Duodenal mucosa (tissue), 2 donors: ENCODE results near the gene EPHA3.

Experiments used
- H3K27ac ChIP-seq: one replicate; pipeline ENCODE4 v1.7.0; 2013; ENCODE audit warnings: low read depth, low read length
- H3K27me3 ChIP-seq, 2 donors: one replicate each; pipeline ENCODE4 v1.7.0; 2013; ENCODE audit warnings: low read length in 2 of 2, control low read depth in 1 of 2; ENCODE audit not compliant: insufficient read depth in 2 of 2, control insufficient read depth in 1 of 2
- H3K36me3 ChIP-seq, 2 donors: one replicate each; pipeline ENCODE4 v1.7.0; 2013; ENCODE audit warnings: low read length in 2 of 2, control low read depth in 1 of 2; ENCODE audit not compliant: insufficient read depth in 2 of 2, control insufficient read depth in 1 of 2
- H3K4me1 ChIP-seq, 2 donors: one replicate each; pipeline ENCODE4 v1.7.0; 2013; ENCODE audit warnings: low read length in 2 of 2, control low read depth in 1 of 2; ENCODE audit not compliant: insufficient read depth in 2 of 2, control insufficient read depth in 1 of 2
- H3K4me3 ChIP-seq, 2 donors: one replicate each; pipeline ENCODE4 v1.7.0; 2013; ENCODE audit warnings: low read length in 2 of 2, low read depth in 1 of 2
- H3K9ac ChIP-seq, 2 donors: one replicate each; pipeline ENCODE4 v1.7.0; 2013; ENCODE audit warnings: low read length in 2 of 2, low read depth in 1 of 2
- H3K9me3 ChIP-seq, 2 donors: one replicate each; pipeline ENCODE4 v1.7.0; 2013; ENCODE audit warnings: low read length in 2 of 2, control low read depth in 1 of 2; ENCODE audit not compliant: control insufficient read depth in 1 of 2

Gene EPHA3

GRCh38 chr3:89101251-89101650, 6.2 kb upstream of the EPHA3 start:
- Histone ChIP-seq H3K4me3 (no peak overlapping the region), H3K9me3 (no peaks in the 10 kb centered on the region), H3K27ac (no peak overlapping the region), H3K27me3 (no peaks in the 10 kb centered on the region), H3K4me1 (no peaks in the 10 kb centered on the region), H3K36me3 (no peaks in the 10 kb centered on the region), H3K9ac (no peak overlapping the region)

DNA sequence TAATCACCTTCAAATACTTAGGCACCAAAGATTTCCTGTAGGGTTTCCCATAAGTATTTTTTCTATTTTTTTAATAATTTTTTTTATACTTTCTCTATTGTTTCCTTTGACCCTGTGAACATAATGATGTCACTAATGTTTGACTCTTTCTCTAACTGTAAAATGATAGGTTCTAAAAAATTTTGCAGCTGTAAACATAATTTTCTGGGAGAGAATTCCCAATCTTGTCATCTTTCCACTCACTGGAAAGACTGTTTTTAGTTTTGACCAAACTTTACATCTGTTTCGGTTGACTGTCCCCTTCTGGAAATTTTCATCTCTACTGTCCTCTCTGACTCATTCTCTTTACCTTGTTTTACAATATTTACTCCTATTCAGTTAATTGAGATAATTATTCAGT, 5.5 kb upstream of the EPHA3 start:
- Histone ChIP-seq H3K27ac (no peak overlapping the region), H3K36me3 (no peaks in the 10 kb centered on the region)

GRCh38 chr3:89104499-89104898, 2.9 kb upstream of the EPHA3 start:
- peaks cover 0 to 13% of the 10 kb centered on the region in 2 donors for H3K27me3 ChIP-seq
- no peak overlapping the region for H3K4me3 ChIP-seq
- peaks cover 7 to 8% of the 10 kb centered on the region in 2 donors for H3K4me1 ChIP-seq
- no peaks in the 10 kb centered on the region for H3K9me3 ChIP-seq
- no peak overlapping the region for H3K9ac ChIP-seq
- H3K27ac ChIP-seq, result no peak overlapping the region
- no peaks in the 10 kb centered on the region for H3K36me3 ChIP-seq

More for the DNA sequence above, 5.5 kb upstream of the EPHA3 start:
- H3K4me3 ChIP-seq, result no peak overlapping the region
- no peak overlapping the region for H3K9ac ChIP-seq
- no peaks in the 10 kb centered on the region for H3K9me3 ChIP-seq
- no peaks in the 10 kb centered on the region for H3K4me1 ChIP-seq
- H3K27me3 ChIP-seq, result peaks cover 0 to under 1% of the 10 kb centered on the region in 2 donors

- Histone ChIP-seq H3K4me3 (no peak overlapping the region), H3K27ac (no peak overlapping the region), H3K27me3 (peaks cover 0 to 14% of the 10 kb centered on the region in 2 donors), H3K9me3 (no peaks in the 10 kb centered on the region), H3K4me1 (peaks cover 7 to 8% of the 10 kb centered on the region in 2 donors), H3K36me3 (no peaks in the 10 kb centered on the region), H3K9ac (no peak overlapping the region)
Measured at GRCh38 chr3:89105503-89105902, 1.9 kb upstream of the EPHA3 start.

DNA sequence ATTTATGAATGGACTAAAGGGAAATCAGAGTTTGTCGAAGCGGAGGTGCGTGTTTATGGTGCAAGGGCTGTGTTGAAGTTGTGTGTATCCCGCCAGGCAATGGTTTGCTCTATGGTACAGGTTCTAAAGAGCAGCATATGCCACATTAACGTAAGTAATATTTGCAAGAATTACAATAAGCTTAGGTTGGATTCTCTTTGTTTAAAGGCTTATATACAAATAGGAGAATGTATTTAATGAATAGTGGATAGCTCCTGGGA, 800 bp downstream of the EPHA3 start:
- Histone ChIP-seq H3K27ac (no peak overlapping the region), H3K4me1 (peaks cover 7 to 8% of the 10 kb centered on the region in 2 donors), H3K9ac (no peak overlapping the region)

GRCh38 chr3:89113344-89113743, 5.9 kb downstream of the EPHA3 start:
- H3K9ac ChIP-seq, result no peak overlapping the region
- no peaks in the 10 kb centered on the region for H3K4me1 ChIP-seq
- H3K36me3 ChIP-seq, result no peaks in the 10 kb centered on the region
- no peak overlapping the region for H3K4me3 ChIP-seq
- no peaks in the 10 kb centered on the region for H3K9me3 ChIP-seq
- no peak overlapping the region for H3K27ac ChIP-seq
- H3K27me3 ChIP-seq, result peaks cover 0 to 17% of the 10 kb centered on the region in 2 donors

More for the DNA sequence above, 800 bp downstream of the EPHA3 start:
- peaks cover 0 to 20% of the 10 kb centered on the region in 2 donors for H3K27me3 ChIP-seq
- H3K9me3 ChIP-seq, result no peaks in the 10 kb centered on the region
- H3K4me3 ChIP-seq, result peak overlapping the region; percentile 69 to 74
- H3K36me3 ChIP-seq, result no peaks in the 10 kb centered on the region

DNA sequence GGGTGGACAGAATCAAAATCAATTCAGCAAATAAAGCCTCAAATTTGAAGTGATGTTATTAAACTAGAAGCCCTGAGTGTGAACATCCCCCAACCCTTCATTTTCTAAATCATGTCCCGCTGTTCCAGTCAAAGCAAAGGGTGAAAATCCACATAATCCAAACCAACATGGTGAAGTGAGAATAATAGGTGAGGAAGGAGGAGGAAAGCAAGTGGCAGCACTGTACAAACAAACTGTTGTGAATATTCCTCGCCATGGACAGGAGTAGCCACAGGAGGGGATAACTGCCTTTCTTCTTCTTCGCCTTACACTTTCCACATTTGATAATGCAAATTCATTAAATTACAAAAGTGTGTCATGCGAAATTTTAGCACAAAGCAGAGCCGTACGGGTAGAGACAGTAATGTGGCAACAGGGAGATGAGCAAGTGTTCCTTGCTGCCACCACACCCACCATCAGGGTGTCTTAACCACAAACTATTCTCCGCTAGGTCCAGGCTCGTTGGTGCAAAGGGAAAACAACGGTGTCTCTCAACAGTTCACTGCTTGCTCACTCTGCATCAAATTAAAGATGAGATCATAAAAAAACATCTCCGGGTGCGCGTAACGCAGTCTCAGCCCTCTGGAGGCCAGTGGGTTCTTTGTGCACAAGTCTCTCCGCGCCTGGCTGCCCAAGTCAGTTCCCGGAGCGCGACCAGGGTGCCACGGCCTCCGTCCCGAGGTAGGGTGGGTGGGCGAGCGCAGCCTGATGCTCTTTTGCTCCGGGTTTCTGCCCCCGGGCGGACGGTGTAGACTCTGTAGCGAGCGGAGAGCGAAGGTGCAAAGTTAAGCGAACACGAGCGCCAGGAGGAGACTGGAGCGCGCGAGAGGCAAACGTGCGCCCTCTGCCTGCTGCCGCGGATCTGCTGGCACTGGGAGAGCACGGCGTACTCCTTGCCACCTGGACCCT, 6.7 kb downstream of the EPHA3 start:
- peak overlapping the region; percentile 45 to 53 for H3K4me3 ChIP-seq
- no peaks in the 10 kb centered on the region for H3K9me3 ChIP-seq
- H3K9ac ChIP-seq, result no peak overlapping the region
- peaks cover 0 to 17% of the 10 kb centered on the region in 2 donors for H3K27me3 ChIP-seq
- H3K36me3 ChIP-seq, result no peaks in the 10 kb centered on the region
- H3K27ac ChIP-seq, result peak overlapping the region; percentile 6
- H3K4me1 ChIP-seq, result no peaks in the 10 kb centered on the region

GRCh38 chr3:89114841-89115223, 7.4 kb downstream of the EPHA3 start:
- Histone ChIP-seq H3K9me3 (no peaks in the 10 kb centered on the region), H3K9ac (no peak overlapping the region), H3K4me3 (peak overlapping the region; percentile 45 to 53), H3K4me1 (no peaks in the 10 kb centered on the region), H3K27ac (peak overlapping the region; percentile 6), H3K27me3 (peaks cover 0 to 14% of the 10 kb centered on the region in 2 donors), H3K36me3 (no peaks in the 10 kb centered on the region)

GRCh38 chr3:89116476-89116875, 9.1 kb downstream of the EPHA3 start:
- Histone ChIP-seq H3K4me3 (no peak overlapping the region), H3K9me3 (no peaks in the 10 kb centered on the region), H3K27ac (no peak overlapping the region), H3K36me3 (no peaks in the 10 kb centered on the region), H3K27me3 (peaks cover 0 to 14% of the 10 kb centered on the region in 2 donors), H3K9ac (no peak overlapping the region), H3K4me1 (no peaks in the 10 kb centered on the region)

DNA sequence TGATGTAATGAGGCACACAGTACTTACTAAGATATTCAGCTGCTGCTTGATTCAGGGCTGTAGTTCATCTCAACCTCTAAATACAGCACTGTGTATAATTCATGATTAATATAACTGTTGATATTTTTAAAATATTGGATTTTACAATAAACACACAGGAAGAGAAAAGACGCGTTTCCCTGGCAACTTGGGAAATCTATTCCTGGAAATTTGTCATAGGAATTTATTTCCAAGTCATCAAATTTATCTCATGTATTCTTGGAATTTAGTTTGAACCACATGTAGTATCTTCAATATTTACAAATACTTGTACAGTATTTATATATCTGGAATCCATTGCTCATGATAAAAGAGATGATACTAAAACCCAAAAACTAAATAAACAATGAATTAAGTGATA, 30.6 kb downstream of the EPHA3 start:
- Histone ChIP-seq H3K27ac (no peak overlapping the region), H3K9me3 (no peaks in the 10 kb centered on the region), H3K4me3 (no peak overlapping the region), H3K9ac (no peak overlapping the region), H3K36me3 (no peaks in the 10 kb centered on the region), H3K27me3 (no peaks in the 10 kb centered on the region), H3K4me1 (no peaks in the 10 kb centered on the region)
